Activated T-helper 1 cell treated with anti-CD3 and anti-CD28 coated beads, Interleukin-12 subunit alpha, Interleukin-12 subunit beta, Interleukin-2, Interleukin-4 antibody, amounts not matched to agents 30 ng/mL and 10 ng/mL and 1 ng/mL, durations not matched to agents 14 hours and 24 hours and 36 hours (primary cell): ENCODE results near the gene CDC27. TPM values are rescaled to one million over a fixed set of nuclear protein-coding genes. Genes with fewer than 3 reads are reported as not detected.
A peak's percentile ranks its signal among the peaks of the same experiment; 100 is the strongest.
"Not testable (repeated sequence)": the region's sequence is repeated elsewhere in the genome, so short reads cannot be mapped to it uniquely, and the experiment has no call there.

ENCODE experiments used
- DNase-seq: peaks from one replicate; pipeline ENCODE4 v3.0.0; 2021; ENCODE audit warnings: low spot score
- H3K27ac Mint-ChIP-seq: one replicate; pipeline ENCODE4 v1.8.0; 2021; ENCODE audit warnings: mild to moderate bottlenecking, mixed read lengths
- H3K27me3 Mint-ChIP-seq: one replicate; pipeline ENCODE4 v1.8.0; 2022; ENCODE audit warnings: mild to moderate bottlenecking, moderate library complexity, mixed read lengths; ENCODE audit not compliant: insufficient read depth
- H3K36me3 Mint-ChIP-seq: one replicate; pipeline ENCODE4 v1.8.0; 2021; ENCODE audit warnings: low read depth, mixed read lengths
- H3K4me1 Mint-ChIP-seq: one replicate; pipeline ENCODE4 v1.8.0; 2021; ENCODE audit warnings: low read depth, mixed read lengths
- H3K4me3 Mint-ChIP-seq: one replicate; pipeline ENCODE4 v1.8.0; 2021; ENCODE audit warnings: mild to moderate bottlenecking, moderate library complexity, mixed read lengths
- H3K9me3 Mint-ChIP-seq: one replicate; pipeline ENCODE4 v1.8.0; 2021; ENCODE audit warnings: mixed read lengths
- intact Hi-C: fragments of 100-400 bp; cut with micrococcal nuclease; formaldehyde crosslinking; loops from one replicate; pipeline ENCODE4 v1.15.1; 2024
- total RNA-seq: library from RNA; stranded (reverse); gene quantifications from 2 replicates; pipeline ENCODE4 v1.2.3, GENCODE V29; 2022

The CDC27 gene
- total RNA-seq, 1 donor from 2014 or later: 89.7 TPM

DNA sequence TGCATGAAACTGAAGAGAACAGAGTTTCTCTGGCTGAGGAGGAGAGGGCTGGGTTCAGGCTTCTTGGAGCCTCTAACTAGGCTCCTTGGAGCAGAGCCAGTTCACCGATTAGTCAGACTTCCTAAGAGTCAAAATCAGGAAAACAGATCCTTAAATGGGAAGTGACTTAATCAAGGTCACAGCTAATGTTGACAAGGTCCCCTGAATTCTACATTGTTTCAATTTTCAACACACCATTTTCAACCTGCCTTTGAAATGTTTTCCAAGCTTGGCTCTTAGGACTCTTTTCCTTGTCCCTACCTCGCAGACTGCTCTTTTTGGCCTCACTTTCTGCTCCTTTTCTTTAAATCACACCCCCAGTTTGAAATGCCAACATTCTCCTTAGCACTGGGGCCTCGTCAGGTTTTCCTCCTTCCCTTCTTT, 36.4 kb upstream of the CDC27 start:
- H3K27ac Mint-ChIP-seq: no peak overlapping the region
- DNase-seq: no peak
- peaks cover 9% of the 10 kb centered on the region for H3K9me3 Mint-ChIP-seq
- peaks cover 22% of the 10 kb centered on the region for H3K4me1 Mint-ChIP-seq
- no peak overlapping the region for H3K4me3 Mint-ChIP-seq
- intact Hi-C loops: no loop called here
- H3K27me3 Mint-ChIP-seq: peaks cover 10% of the 10 kb centered on the region
- no peaks in the 10 kb centered on the region for H3K36me3 Mint-ChIP-seq

DNA sequence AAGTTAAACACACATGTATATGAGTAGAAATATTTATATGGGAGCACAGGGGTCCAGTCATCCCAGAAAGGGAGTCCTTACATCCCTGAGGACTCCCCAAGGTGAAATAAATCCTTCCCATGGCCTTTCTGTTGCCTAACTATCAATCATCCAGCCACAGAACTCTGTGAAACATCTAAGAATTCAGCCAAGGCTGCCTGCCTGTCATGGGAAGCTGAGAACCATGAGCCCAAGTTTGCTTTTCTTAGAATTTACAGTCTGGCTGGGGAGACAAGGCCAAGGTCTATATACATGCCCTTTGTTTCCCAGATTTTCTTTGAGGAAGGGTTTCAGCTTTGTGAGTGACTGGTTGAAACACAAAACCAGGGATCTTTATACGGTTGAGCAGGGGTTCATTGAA, 35.9 kb upstream of the CDC27 start:
- no peak overlapping the region for H3K27ac Mint-ChIP-seq
- peaks cover 22% of the 10 kb centered on the region for H3K4me1 Mint-ChIP-seq
- H3K9me3 Mint-ChIP-seq: peaks cover 9% of the 10 kb centered on the region
- DNase-seq: no peak
- no peak overlapping the region for H3K4me3 Mint-ChIP-seq
- H3K27me3 Mint-ChIP-seq: peaks cover 5% of the 10 kb centered on the region
- no peaks in the 10 kb centered on the region for H3K36me3 Mint-ChIP-seq
- intact Hi-C loops: no loop called here

DNA sequence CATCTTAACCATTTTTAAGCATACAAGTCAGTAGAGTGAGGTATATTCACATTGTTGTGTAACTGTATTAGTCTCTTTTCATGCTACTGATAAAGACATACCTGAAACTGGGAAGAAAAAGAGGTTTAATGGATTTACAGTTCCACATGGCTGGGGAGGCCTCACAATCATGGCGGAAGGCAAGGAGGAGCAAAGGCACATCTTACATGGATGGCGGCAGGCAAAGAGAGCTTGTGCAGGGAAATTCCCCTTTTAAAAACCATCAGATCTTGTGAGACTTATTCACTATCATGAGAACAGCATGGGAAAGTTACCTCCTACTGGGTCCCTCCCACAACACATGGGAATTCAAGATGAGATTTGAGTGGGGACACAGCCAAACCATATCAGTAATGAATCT, 35.0 kb upstream of the CDC27 start:
- H3K9me3 Mint-ChIP-seq, intact Hi-C loops, H3K4me3 Mint-ChIP-seq, H3K36me3 Mint-ChIP-seq, H3K27ac Mint-ChIP-seq, DNase-seq, H3K27me3 Mint-ChIP-seq: not testable (repeated sequence)
- peaks cover 21% of the 10 kb centered on the region for H3K4me1 Mint-ChIP-seq

GRCh38 chr17:47223460-47223859, 34.4 kb upstream of the CDC27 start:
- Mint-ChIP-seq H3K27me3 (peaks cover 5% of the 10 kb centered on the region), H3K27ac (no peak overlapping the region), H3K9me3 (peaks cover 9% of the 10 kb centered on the region), H3K4me3 (no peak overlapping the region), H3K4me1 (peaks cover 24% of the 10 kb centered on the region), H3K36me3 (no peaks in the 10 kb centered on the region)
- no peak for DNase-seq
- intact Hi-C loops: no loop called here

- H3K27me3 Mint-ChIP-seq: peaks cover 5% of the 10 kb centered on the region
- H3K27ac Mint-ChIP-seq: no peak overlapping the region
- H3K36me3 Mint-ChIP-seq: no peaks in the 10 kb centered on the region
- intact Hi-C loops: no loop called here
- H3K4me3 Mint-ChIP-seq: no peak overlapping the region
- peaks cover 9% of the 10 kb centered on the region for H3K9me3 Mint-ChIP-seq
- H3K4me1 Mint-ChIP-seq: peaks cover 24% of the 10 kb centered on the region
- DNase-seq: no peak
Observed at GRCh38 chr17:47223007-47223406, 33.9 kb upstream of the CDC27 start.

DNA sequence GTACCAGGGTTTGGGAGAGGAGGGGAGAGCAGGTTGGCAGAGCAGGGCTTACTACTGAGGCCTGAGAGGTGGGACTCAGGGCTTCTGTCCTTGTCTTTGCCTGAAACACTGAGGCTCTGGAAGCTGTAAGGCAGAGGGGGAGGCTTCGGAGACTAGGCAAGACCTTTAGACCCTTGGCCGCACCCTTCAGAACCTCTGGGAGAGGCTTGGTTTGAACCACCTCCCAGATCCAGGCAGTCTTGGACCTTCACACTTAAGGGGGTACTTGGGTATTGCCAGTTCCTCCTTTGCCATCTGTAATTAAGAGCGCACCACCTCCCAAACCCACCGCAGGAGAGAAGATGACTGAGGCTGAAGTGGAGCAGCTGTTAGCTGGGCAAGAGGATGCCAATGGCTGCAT, 33.0 kb upstream of the CDC27 start:
- H3K36me3 Mint-ChIP-seq: no peaks in the 10 kb centered on the region
- DNase-seq: no peak
- intact Hi-C loops: no loop called here
- H3K4me3 Mint-ChIP-seq: no peak overlapping the region
- H3K27ac Mint-ChIP-seq: no peak overlapping the region
- peaks cover 5% of the 10 kb centered on the region for H3K27me3 Mint-ChIP-seq
- peaks cover 9% of the 10 kb centered on the region for H3K9me3 Mint-ChIP-seq
- H3K4me1 Mint-ChIP-seq: peaks cover 27% of the 10 kb centered on the region

DNA sequence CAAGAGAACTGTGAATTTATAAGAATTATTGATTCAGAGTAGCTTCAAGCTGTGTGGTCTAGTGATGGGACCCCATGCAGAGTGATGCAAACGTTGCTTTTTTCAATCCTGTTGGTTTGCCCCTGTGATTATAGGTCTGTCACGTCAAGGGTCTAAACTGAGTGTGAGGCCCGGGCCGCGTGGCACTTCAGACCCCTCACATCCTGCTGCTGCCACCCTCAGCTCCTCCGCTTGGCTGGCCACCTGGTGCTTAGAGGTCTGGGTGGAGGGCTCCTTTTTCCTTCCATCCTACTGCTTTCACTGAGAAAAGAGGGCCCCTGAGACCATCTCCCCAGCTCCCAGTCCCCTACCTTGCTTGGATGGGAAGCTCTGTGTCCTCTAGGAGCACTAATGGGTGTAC, 32.1 kb upstream of the CDC27 start:
- intact Hi-C loops: no loop called here
- H3K4me1 Mint-ChIP-seq: peaks cover 32% of the 10 kb centered on the region
- H3K4me3 Mint-ChIP-seq: no peak overlapping the region
- peaks cover 9% of the 10 kb centered on the region for H3K9me3 Mint-ChIP-seq
- no peak overlapping the region for H3K27ac Mint-ChIP-seq
- peaks cover 5% of the 10 kb centered on the region for H3K27me3 Mint-ChIP-seq
- H3K36me3 Mint-ChIP-seq: no peaks in the 10 kb centered on the region
- DNase-seq: no peak

- intact Hi-C loops: no loop called here
- H3K36me3 Mint-ChIP-seq: no peaks in the 10 kb centered on the region
- peaks cover 8% of the 10 kb centered on the region for H3K27me3 Mint-ChIP-seq
- H3K4me3 Mint-ChIP-seq: no peak overlapping the region
- peaks cover 32% of the 10 kb centered on the region for H3K4me1 Mint-ChIP-seq
- H3K9me3 Mint-ChIP-seq: peaks cover 9% of the 10 kb centered on the region
- no peak overlapping the region for H3K27ac Mint-ChIP-seq
- peak; percentile 4 for DNase-seq
Observed at GRCh38 chr17:47220531-47220999, 31.5 kb upstream of the CDC27 start.

DNA sequence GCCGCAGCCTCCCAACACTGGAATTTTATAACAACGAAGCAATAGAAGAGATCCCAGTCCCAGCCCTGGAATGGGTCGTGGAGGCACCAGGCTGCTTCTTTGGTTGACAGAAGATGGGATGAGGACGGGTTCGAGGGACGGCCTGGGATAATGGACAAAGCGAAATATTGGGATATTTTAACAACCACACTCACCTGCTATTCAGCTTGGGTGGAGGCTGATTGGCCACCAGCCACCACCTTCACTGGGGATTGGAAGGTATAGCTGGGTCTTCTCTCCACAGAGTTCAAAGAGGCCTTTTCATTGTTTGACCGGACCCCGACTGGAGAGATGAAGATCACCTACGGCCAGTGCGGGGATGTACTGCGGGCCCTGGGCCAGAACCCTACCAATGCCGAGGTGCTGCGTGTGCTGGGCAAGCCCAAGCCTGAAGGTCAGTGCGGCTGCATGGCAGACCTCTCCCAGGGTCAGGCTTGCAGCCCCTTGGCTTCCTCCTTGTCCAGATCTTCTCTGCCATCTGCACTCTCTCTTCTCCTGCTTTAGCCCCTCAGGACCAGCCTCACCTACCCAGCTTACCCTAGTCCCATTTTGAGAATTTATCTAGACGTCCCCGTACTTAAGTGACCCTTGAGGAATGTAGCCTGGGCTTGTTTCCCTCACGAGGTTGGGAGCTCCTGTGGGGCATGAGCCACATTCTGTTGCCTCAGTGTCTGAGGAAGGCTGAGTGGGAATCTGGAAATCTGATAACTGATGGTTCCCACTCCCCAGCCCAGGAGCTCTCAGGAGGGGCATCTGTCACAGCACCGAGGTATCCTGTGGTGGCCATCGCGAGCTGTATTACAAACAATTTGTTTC, 30.8 kb upstream of the CDC27 start:
- peaks cover 32% of the 10 kb centered on the region for H3K4me1 Mint-ChIP-seq

GRCh38 chr17:47218896-47219430, 29.9 kb upstream of the CDC27 start:
- H3K27ac Mint-ChIP-seq: no peak overlapping the region
- peaks cover 17% of the 10 kb centered on the region for H3K27me3 Mint-ChIP-seq
- H3K9me3 Mint-ChIP-seq: peaks cover 6% of the 10 kb centered on the region
- no peak for DNase-seq
- no peaks in the 10 kb centered on the region for H3K36me3 Mint-ChIP-seq
- H3K4me3 Mint-ChIP-seq: no peak overlapping the region
- H3K4me1 Mint-ChIP-seq: peaks cover 32% of the 10 kb centered on the region
- intact Hi-C loops: no loop called here

More for the DNA sequence above, 30.8 kb upstream of the CDC27 start:
- peak overlapping the region; percentile 3 for H3K4me3 Mint-ChIP-seq
- intact Hi-C loops: no loop called here
- peaks cover 9% of the 10 kb centered on the region for H3K9me3 Mint-ChIP-seq
- DNase-seq: no peak
- H3K27me3 Mint-ChIP-seq: peaks cover 12% of the 10 kb centered on the region
- no peaks in the 10 kb centered on the region for H3K36me3 Mint-ChIP-seq
- H3K27ac Mint-ChIP-seq: no peak overlapping the region

- DNase-seq, H3K27ac Mint-ChIP-seq, H3K4me3 Mint-ChIP-seq, intact Hi-C loops, H3K36me3 Mint-ChIP-seq, H3K9me3 Mint-ChIP-seq: not testable (repeated sequence)
- H3K27me3 Mint-ChIP-seq: peaks cover 16% of the 10 kb centered on the region
- peaks cover 32% of the 10 kb centered on the region for H3K4me1 Mint-ChIP-seq
Observed at GRCh38 chr17:47217279-47217678, 28.2 kb upstream of the CDC27 start.

DNA sequence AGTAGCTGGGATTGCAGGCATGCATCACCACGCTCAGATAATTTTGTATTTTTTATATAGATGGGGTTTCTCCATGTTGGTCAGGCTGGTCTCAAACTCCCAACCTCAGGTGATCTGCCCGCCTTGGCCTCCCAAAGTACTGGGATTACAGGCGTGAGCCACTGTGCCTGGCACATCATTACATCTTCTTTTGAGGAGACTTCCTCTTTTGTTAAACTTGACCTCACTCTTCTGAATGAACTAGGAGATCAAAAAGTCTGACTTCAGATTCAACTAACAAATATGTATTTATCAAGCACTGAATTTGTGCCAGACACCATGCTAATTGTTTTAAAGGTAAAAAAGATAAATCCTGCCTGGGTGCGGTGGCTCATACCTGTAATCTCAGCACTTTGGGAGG, 27.7 kb upstream of the CDC27 start:
- H3K4me3 Mint-ChIP-seq, H3K9me3 Mint-ChIP-seq, DNase-seq, H3K36me3 Mint-ChIP-seq, intact Hi-C loops, H3K27ac Mint-ChIP-seq: not testable (repeated sequence)
- H3K4me1 Mint-ChIP-seq: peaks cover 32% of the 10 kb centered on the region
- H3K27me3 Mint-ChIP-seq: peaks cover 17% of the 10 kb centered on the region

DNA sequence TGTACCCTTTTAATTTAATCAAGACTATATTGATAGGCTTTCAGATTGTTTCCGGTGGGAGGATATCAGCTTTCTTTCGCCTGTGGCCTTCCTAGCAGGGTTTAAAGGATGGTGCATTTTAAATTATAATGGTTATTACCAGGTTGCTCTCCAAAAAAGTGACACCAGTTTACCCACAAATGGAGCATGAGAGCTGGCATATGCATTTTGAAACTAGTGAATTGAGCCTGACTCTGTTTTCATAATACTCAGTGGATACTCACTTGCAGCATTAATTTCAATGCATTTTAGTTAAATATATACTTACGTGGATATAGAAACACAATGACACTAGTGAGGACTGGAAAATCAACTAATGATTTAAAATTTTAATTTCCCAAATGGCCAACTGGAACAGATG, 25.8 kb upstream of the CDC27 start:
- Mint-ChIP-seq H3K4me3 (no peak overlapping the region), H3K36me3 (no peaks in the 10 kb centered on the region), H3K27me3 (peaks cover 22% of the 10 kb centered on the region), H3K9me3 (no peaks in the 10 kb centered on the region), H3K4me1 (peaks cover 18% of the 10 kb centered on the region), H3K27ac (no peak overlapping the region)
- intact Hi-C loops: no loop called here
- no peak for DNase-seq
